ENCODE results near the gene TXNDC12. TPM values are rescaled to one million over a fixed set of nuclear protein-coding genes. Genes with fewer than 3 reads are reported as not detected.
A peak's percentile ranks its signal among the peaks of the same experiment; 100 is the strongest.

Gene TXNDC12
- total and polyA plus RNA-seq, 9 of the 15 experiments (the other 6 are each of a cell fraction or from before 2014, with no cell fraction given), result 17.0 to 60.8 (median 37.8) TPM

DNA sequence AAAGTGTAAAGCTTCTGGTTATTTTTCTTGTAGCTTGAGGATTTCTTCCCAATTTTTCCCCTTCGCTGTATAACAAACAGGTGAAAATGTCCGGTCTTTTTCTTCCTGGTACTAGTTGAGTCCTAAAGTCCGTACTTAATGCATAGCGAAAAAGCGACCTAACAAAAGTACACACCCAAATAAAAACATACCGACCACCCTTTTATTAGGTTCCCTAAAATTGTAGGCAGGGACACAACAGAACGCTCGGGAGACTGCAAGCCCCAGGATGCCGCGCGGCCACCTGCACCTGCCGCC lies 823 bp upstream of the TXNDC12 start (continued):
- TF ChIP-seq EGR1 (conservative IDR thresholded peaks at IDR 0.05) (no peak), NFATC3 (IDR thresholded peaks at IDR 0.05) (peak; percentile 76; the same call in 1 of the 2 replicates), BRD4 (IDR thresholded peaks at IDR 0.05) (0 out of 2 replicates have a peak, but pooled peaks have one; percentile 19)

DNA sequence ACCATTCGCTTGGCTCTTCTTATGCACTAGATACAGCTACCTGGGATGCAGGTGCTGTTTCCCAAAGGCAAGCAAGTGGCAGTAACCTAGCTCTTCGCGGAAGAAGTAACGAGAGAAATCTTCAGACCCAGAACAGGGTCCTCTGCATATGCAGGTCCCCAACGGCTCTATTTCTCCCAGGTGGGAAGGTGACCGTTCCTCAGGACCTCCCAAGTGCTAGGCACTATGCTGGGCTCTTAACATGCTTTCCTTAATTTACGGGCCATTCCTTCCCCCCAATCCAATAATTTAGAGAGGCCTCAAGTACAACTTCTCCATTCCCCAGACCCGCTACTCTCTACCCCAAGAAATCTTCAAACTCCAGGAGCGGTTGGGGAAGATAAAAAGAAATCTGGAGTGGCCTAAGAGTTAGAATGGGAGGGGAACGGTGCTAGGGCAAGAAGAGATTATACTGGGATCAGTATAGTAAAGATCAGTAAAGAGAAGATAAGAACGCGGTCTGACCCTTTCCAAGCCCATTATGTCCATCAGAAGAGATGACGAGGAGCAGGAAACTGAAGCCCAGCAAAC lies 410 bp downstream of the TXNDC12 start:
- peak overlapping the region; percentile 83 for H3K4me3 ChIP-seq
- H2AFZ ChIP-seq (ENCODE audit: low read depth, low read length), result peak overlapping the region; percentile 86
- CTCF ChIA-PET (ENCODE audit: low intra/inter-chr PET ratio), result interaction anchor here (0.6 kb wide), 1 partner anchor 358 kb away, joined by 3 read pairs; no protein-coding TSS in a partner anchor
- H3K4me2 ChIP-seq (ENCODE audit: insufficient read depth, low read length), result peak overlapping the region; percentile 99
- no peaks in the 10 kb centered on the region for H3K9me3 ChIP-seq (replicated peaks; ENCODE audit: control insufficient read depth, insufficient read depth, low read depth, low read length)
- H3K27ac ChIP-seq (ENCODE audit: extremely low read depth, low read depth, low read length), result peak overlapping the region; percentile 94
- 4% methylated on average over 11 of the region's 13 CpGs for WGBS (ENCODE audit: insufficient coverage, low coverage, missing lambda C conversion rate)
- in situ Hi-C loops (cut with MboI) (no loop called here), intact Hi-C loops (cut with micrococcal nuclease) (loop anchor here (1.0 to 5.0 kb wide), 2 partner anchors 22 to 498 kb away; partner anchors contain the start of gene TUT4)
- DNase-seq (ENCODE audit: extremely low read depth in 1 of 4, low spot score in 3 of 4) (no peak), FAIRE-seq (no peak), ATAC-seq (no peak)
- H4K20me1 ChIP-seq (replicated peaks; ENCODE audit: control insufficient read depth, insufficient read depth, low read length), result no peaks in the 10 kb centered on the region
- no peaks in the 10 kb centered on the region; a peak in 1 of 5 replicates for H3K27me3 ChIP-seq (ENCODE audit: control insufficient read depth in 2 of 2, insufficient read depth in 2 of 2, low read length in 2 of 2)
- no peaks in the 10 kb centered on the region for H3K9me1 ChIP-seq (ENCODE audit: control insufficient read depth, insufficient read depth, low read length)
- peaks cover 5 to 16% of the 10 kb centered on the region in 2 experiments for H3K4me1 ChIP-seq (replicated peaks in 1 of 2; ENCODE audit: control insufficient read depth in 2 of 2, insufficient read depth in 2 of 2, low read length in 2 of 2)
- POLR2A ChIA-PET, result interaction anchor here (0.7 to 3.8 kb wide), 8 partner anchors 9 to 178 kb away, joined by 3 to 32 read pairs (median 4); partner anchors contain the start of gene KTI12
- no TSS peak for BruUV-seq (replicated peaks)
- peaks cover 65% of the 10 kb centered on the region for H3K79me2 ChIP-seq (ENCODE audit: control insufficient read depth, insufficient read depth, low read length)
- H3K36me3 ChIP-seq (ENCODE audit: control insufficient read depth, insufficient read depth, low read length), result peaks cover 36% of the 10 kb centered on the region; the same call in 1 of the 3 replicates
- H3K9ac ChIP-seq (ENCODE audit: insufficient read depth in 1 of 2, low read depth in 2 of 2, low read length in 2 of 2), result peak overlapping the region; percentile 87 to 93
- TF ChIP-seq, protein P1, sequence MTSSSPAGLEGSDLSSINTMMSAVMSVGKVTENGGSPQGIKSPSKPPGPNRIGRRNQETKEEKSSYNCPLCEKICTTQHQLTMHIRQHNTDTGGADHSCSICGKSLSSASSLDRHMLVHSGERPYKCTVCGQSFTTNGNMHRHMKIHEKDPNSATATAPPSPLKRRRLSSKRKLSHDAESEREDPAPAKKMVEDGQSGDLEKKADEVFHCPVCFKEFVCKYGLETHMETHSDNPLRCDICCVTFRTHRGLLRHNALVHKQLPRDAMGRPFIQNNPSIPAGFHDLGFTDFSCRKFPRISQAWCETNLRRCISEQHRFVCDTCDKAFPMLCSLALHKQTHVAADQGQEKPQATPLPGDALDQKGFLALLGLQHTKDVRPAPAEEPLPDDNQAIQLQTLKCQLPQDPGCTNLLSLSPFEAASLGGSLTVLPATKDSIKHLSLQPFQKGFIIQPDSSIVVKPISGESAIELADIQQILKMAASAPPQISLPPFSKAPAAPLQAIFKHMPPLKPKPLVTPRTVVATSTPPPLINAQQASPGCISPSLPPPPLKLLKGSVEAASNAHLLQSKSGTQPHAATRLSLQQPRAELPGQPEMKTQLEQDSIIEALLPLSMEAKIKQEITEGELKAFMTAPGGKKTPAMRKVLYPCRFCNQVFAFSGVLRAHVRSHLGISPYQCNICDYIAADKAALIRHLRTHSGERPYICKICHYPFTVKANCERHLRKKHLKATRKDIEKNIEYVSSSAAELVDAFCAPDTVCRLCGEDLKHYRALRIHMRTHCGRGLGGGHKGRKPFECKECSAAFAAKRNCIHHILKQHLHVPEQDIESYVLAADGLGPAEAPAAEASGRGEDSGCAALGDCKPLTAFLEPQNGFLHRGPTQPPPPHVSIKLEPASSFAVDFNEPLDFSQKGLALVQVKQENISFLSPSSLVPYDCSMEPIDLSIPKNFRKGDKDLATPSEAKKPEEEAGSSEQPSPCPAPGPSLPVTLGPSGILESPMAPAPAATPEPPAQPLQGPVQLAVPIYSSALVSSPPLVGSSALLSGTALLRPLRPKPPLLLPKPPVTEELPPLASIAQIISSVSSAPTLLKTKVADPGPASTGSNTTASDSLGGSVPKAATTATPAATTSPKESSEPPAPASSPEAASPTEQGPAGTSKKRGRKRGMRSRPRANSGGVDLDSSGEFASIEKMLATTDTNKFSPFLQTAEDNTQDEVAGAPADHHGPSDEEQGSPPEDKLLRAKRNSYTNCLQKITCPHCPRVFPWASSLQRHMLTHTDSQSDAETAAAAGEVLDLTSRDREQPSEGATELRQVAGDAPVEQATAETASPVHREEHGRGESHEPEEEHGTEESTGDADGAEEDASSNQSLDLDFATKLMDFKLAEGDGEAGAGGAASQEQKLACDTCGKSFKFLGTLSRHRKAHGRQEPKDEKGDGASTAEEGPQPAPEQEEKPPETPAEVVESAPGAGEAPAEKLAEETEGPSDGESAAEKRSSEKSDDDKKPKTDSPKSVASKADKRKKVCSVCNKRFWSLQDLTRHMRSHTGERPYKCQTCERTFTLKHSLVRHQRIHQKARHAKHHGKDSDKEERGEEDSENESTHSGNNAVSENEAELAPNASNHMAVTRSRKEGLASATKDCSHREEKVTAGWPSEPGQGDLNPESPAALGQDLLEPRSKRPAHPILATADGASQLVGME (CRISPR knock-in tag; IDR thresholded peaks at IDR 0.05), result no peak
- TF ChIP-seq CBFA2T2 (conservative IDR thresholded peaks at IDR 0.05) (0 out of 2 replicates have a peak, but pooled peaks have one; percentile 17), ZNF316 (IDR thresholded peaks at IDR 0.05) (no peak), CBX8 (IDR thresholded peaks at IDR 0.05; ENCODE audit: borderline replicate concordance, extremely low read depth, low read depth, low read length, poor library complexity, severe bottlenecking) (no peak), ZNF347 (CRISPR knock-in tag; IDR thresholded peaks at IDR 0.05; ENCODE audit: low read depth) (no peak), THRAP3 (IDR thresholded peaks at IDR 0.05; ENCODE audit: borderline replicate concordance) (peak; percentile 38; the same call in 1 of the 2 replicates), RFX7 (CRISPR knock-in tag; IDR thresholded peaks at IDR 0.05) (no peak), ETS2 (tag; IDR thresholded peaks at IDR 0.05; ENCODE audit: borderline replicate concordance, poor library complexity, severe bottlenecking) (no peak), FOSL1 (tag; conservative IDR thresholded peaks at IDR 0.05) (no peak), NR3C1 (CRISPR knock-in tag; IDR thresholded peaks at IDR 0.05) (no peak), CBX2 (IDR thresholded peaks at IDR 0.05; ENCODE audit: insufficient read depth, low read length, poor library complexity, severe bottlenecking) (no peak), MYNN (IDR thresholded peaks at IDR 0.05) (no peak), MYNN (CRISPR knock-in tag; IDR thresholded peaks at IDR 0.05) (no peak)
